GM23338 (cell line): ENCODE data around the gene HSPA1B.

Experiments
- CREB1 ChIP-seq: fragments of 250-450 bp; sonication (Bioruptor Pico); IDR thresholded peaks from 2 replicates; pipeline ENCODE4 v1.5.0; 2020; ENCODE audit warnings: low read depth, mild to moderate bottlenecking, moderate library complexity
- CTCF ChIP-seq, 2 experiments: fragments of 200-600 bp in 1 of 2; sonication (generic) in 1 of 2; conservative IDR thresholded peaks; 2 replicates each; pipeline versions ENCODE4 v1.5.1 to v1.6.1; 2016 to 2017; ENCODE audit warnings: antibody characterized with exemption in 2 of 2, low read depth in 2 of 2, mild to moderate bottlenecking in 2 of 2, moderate library complexity in 1 of 2
- ETS1 ChIP-seq: IDR thresholded peaks from 2 replicates; pipeline ENCODE4 v1.6.1; 2016; ENCODE audit warnings: antibody characterized with exemption
- EZH2 ChIP-seq: fragments of 200-600 bp; sonication (generic); IDR thresholded peaks from one replicate; pipeline ENCODE4 v1.8.0; 2017; ENCODE audit warnings: antibody characterized with exemption, mild to moderate bottlenecking, low read depth; ENCODE audit not compliant: unreplicated experiment
- EZH2phosphoT487 ChIP-seq: fragments of 200-600 bp; sonication (generic); IDR thresholded peaks from one replicate; pipeline ENCODE4 v1.8.1; 2018; ENCODE audit warnings: antibody characterized with exemption; ENCODE audit not compliant: unreplicated experiment
- JUNB ChIP-seq: IDR thresholded peaks from one replicate; pipeline ENCODE4 v1.6.1; 2016; ENCODE audit warnings: antibody characterized with exemption; ENCODE audit not compliant: unreplicated experiment
- POLR2AphosphoS5 ChIP-seq: IDR thresholded peaks from 2 replicates; pipeline ENCODE4 v1.6.1; 2016; ENCODE audit warnings: antibody characterized with exemption, low read depth
- REST ChIP-seq: IDR thresholded peaks from one replicate; pipeline ENCODE4 v1.6.1; 2018; ENCODE audit warnings: antibody characterized with exemption; ENCODE audit not compliant: unreplicated experiment
- STAT1 ChIP-seq: IDR thresholded peaks from one replicate; pipeline ENCODE4 v1.6.1; 2016; ENCODE audit warnings: antibody characterized with exemption; ENCODE audit not compliant: unreplicated experiment

- TF ChIP-seq CTCF (conservative IDR thresholded peaks at IDR 0.05; ENCODE audit: low read depth in 2 of 2) (no peak), CREB1 (no peak), JUNB (no peak), EZH2 (no peak), REST (no peak), POLR2AphosphoS5 (no peak), ETS1 (no peak), EZH2phosphoT487 (no peak), STAT1 (no peak)
Measured at GRCh38 chr6:31844507-31844906, 17.0 kb downstream of the HSPA1B start.
